Hematopoietic multipotent progenitor cell (in vitro differentiated cells): ENCODE data around the gene RMDN3. TPM values are rescaled to one million over a fixed set of nuclear protein-coding genes. Genes with fewer than 3 reads are reported as not detected.

Experiments
- DNase-seq, 3 donors: peaks; one replicate each; pipeline ENCODE4 v3.0.0-alpha.2; 2011 to 2015; ENCODE audit warnings: low read depth in 2 of 3, low spot score in 2 of 3
- total RNA-seq: library from RNA; depleted of rRNA; stranded (reverse); fragments of >200 nt; gene quantifications from one replicate; pipeline ENCODE4 v1.2.3, GENCODE V29; 2012

The RMDN3 gene, protein sequence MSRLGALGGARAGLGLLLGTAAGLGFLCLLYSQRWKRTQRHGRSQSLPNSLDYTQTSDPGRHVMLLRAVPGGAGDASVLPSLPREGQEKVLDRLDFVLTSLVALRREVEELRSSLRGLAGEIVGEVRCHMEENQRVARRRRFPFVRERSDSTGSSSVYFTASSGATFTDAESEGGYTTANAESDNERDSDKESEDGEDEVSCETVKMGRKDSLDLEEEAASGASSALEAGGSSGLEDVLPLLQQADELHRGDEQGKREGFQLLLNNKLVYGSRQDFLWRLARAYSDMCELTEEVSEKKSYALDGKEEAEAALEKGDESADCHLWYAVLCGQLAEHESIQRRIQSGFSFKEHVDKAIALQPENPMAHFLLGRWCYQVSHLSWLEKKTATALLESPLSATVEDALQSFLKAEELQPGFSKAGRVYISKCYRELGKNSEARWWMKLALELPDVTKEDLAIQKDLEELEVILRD
- 18.9 TPM for total RNA-seq

GRCh38 chr15:40754883-40755811 lies at the start of gene RMDN3:
Gene RMDN3 (minus strand): TSS chr15:40755254. CDS start chr15:40754783, 471 bp downstream.
- peak; percentile 93 to 94 (median 93) for DNase-seq

DNA sequence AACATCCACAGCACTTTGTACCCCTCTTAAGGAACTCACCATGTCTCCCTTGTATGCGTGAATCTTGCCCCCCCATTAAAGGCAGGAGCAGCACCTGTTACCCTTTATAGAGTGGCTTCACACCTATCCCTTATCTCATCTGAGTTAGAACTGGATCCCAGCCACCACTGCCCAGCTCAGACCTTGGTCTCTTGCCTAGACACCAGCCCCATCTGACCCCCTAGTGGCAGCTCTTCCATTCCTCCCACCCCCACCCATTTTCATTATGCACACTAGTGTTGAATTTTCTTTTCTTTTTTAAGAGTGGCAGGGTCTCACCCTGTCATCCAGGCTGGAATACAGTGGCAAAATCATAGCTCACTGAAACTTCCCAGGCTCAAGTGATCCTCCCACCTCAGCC lies 48.6 kb upstream of the RMDN3 start:
- DNase-seq, result no peak

GRCh38 chr15:40803076-40803475 lies 48.0 kb upstream of the RMDN3 start:
- no peak for DNase-seq

DNA sequence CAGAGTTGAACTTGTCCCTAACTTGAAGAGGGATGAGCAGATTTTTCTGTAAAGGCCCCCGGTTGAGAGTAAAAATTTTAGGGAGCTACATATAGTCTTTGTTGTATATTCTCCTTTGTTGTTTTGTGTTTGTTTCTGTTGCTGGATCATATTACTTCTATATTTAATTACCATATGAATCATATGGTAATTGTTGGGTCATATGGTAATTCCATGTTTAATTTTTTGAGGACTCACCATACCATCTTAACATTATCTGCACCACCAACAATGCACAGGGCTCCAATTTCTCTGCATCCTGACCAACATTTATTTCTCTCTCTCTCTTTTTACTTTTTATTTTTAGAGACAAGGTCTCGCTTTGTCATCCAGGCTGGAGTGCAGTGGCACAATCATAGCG lies 44.5 kb upstream of the RMDN3 start:
- no peak for DNase-seq

GRCh38 chr15:40796512-40796911 lies 41.5 kb upstream of the RMDN3 start:
- peak in 1 of 3 donors; percentile 29 for DNase-seq

GRCh38 chr15:40796041-40796440 lies 41.0 kb upstream of the RMDN3 start:
- no peak for DNase-seq

DNA sequence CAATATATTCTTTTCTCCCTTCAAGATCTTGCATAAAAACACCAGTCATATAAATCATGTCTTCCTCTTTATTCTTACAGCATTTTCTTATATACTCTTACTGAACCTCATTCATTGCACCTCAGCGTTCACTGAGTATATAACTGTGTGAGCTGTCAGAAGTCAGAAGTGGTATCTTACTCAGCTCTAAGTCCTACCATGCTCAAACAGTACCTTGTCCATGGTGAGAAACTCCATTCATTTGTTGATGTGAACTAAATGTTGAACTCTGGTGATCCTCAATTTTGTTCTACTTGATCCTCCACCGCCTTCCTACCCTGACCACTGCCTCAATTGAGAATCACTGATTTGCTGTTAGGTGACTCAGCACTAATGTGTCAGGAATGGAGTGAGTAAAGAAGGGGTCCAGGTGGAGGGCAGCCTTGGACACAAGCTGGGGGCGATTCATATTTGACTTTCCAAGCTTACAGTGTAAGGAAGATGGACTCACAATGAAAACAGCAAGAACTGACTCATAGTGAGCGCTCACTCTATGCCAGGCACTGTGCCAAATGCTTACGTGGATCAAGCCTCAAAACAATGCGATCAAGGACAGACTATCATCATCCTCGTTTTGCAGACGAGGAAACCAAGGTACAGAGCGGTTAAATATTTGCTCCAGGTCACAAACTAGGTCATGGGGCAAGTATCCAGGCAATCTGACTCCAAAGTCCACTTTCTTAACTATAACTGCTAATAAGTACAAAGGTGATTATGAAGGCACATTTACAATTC lies 38.3 kb upstream of the RMDN3 start:
- DNase-seq, result no peak

DNA sequence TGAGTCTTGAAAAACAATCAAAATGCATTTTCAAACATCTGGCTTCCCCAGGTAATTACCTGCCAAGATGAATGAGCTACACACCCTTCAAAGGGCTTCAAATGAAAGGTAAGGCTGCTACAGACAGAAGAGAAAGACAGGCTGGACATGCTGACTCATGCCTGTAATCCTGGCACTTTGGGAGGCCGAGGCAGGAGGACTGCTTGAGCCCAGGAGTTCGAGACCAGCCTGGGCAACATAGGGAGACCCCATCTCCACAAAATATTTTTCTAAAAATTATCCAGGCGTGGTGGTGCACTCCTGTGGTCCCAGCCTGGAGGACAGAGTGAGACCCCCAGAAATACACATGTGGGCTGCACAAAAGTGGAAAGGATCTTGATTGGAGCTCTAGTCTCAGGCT lies 37.3 kb upstream of the RMDN3 start:
- DNase-seq, result no peak

GRCh38 chr15:40790718-40791117 lies 35.7 kb upstream of the RMDN3 start:
- DNase-seq, result no peak

GRCh38 chr15:40789999-40790398 lies 34.9 kb upstream of the RMDN3 start:
- DNase-seq, result no peak

GRCh38 chr15:40789119-40789518 lies 34.1 kb upstream of the RMDN3 start:
- DNase-seq, result no peak

DNA sequence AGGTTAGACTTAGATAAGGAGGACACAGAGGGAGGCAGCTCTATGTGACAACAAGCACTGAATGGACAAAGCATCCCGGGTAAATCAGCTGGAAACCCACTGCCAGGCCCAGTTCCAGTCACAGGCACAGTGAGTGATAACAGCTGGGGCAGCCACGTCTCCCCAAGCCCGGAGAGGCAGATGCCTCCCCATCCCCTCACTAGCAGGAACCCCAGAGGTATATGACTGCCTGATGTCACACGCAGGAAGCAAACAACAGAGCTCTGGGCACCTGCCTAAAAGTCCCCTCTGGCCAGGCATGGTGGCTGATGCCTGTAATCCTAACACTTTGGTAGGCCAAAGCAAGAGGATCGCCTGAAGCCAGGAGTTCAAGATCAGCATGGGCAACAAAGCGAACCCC lies 32.9 kb upstream of the RMDN3 start:
- no peak for DNase-seq

GRCh38 chr15:40787344-40787841 lies 32.3 kb upstream of the RMDN3 start:
- DNase-seq, result peak in 1 of 3 donors; percentile 34

- no peak for DNase-seq
These were observed 30.8 kb upstream of the RMDN3 start for GRCh38 chr15:40785814-40786213.

DNA sequence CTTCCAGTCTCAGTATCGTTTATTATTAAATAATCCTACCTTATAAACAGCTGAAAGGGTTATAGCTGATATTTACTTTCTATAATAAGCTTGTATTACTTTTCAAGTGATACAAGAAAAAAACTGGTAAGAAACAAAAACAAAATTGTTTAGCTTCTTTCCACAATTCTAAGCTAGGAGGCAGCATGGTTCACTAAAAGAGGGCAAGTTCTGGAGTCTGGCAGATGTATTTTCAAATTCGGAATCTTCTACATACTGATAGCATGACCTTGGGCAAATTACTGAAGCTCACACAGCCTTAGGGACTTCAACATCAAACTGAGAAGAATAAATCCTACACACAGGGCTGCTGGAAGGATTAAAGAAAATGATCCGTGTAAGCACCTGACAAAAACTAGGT lies 30.1 kb upstream of the RMDN3 start:
- DNase-seq, result no peak

DNA sequence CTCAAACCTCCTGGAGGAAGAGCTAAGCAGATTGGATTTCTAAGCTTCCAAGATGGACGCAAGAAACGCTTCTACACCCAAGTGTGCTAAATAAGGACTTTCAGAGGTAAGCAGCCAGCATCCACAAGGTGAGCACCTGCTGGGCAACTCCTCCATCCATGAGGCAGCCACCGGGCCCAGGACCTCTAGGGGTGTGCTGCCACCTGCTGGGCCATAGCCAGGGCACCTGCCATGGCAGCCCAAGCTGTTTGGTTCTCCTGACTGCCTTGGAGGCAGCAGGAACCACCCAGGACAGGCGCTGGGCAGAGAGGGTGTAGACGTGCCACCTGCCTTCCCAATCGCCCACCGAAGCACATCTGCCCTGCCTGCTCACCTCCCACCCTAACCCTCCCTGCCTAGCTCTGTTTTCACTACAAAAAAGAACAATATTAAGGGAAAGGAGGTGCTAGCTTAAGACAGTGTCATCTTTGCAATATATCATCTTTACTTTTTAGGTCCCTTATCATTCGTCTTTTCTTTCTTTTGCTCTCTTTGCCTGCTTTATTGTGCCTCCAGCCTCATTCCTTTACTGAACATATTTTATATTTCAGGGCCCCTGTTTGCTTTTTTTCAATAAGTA lies 27.7 kb upstream of the RMDN3 start:
- DNase-seq, result peak in 2 of 3 donors; percentile 62 to 79

DNA sequence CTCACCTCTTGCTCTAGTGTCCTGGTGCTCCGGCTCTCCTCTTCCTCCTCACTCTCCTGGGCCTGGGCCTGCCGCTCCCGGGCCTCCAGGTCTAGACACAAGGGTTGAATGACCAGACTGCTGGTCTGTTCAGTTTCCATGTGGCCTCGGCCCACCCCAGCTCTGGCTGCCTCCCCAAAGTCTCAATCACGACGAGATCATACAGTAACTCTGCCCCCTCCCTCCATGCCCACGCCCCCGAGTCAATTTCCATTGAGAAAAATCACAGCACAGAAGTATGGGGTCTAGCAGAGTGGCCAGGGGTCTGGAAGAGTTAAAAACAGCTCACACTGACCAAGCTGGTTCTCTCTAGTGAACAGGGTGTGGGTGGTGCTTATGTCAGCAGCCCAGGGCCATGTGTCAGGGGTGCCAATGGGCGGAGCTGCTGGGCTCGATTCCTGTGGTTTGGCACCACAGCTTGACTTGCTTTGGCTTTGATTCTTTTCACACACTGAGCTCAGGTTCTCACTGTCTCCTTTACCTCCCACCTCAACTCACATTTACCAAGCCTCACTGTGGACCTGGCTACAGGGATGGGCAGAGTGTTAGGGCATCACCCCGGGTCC lies 21.6 kb upstream of the RMDN3 start:
- DNase-seq, result no peak

DNA sequence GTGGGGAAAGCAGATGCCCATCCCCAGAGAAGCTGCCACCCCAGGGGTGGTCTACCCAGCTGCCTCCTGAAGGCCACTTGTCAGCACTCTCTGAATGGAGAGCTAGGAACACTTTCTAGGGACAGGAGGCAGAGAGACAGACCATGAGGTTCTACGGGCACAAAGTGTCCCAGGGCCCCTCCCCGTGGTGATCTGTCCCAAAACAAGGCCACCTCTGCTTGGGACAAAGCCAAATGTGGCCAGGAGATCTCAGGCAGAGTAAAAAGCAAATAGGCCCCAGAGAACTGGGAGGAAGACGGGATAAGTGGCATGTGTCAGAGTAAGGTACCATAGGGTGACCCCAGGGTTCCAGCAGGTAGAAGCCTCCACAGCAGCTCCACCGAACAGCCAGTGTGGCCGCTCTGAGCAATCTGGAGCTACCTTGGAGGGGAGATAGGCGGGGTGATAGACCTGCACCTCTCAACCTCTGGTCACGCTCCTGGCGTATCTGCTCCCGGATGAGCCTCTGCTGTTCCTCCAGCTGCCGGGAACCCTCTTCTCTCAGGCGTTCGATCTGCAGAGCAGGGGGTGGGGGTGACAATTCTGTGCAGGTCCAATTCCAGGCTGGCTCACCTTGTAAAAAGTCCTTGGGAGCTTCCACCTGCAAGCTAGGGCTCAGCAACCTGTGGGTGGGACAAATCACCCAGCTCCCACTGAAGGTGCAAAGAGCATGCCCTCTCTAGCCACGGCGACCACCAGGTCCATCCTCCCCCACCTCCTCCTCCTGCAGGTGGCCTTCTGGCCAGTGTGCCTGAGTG lies 20.9 kb upstream of the RMDN3 start:
- no peak for DNase-seq

DNA sequence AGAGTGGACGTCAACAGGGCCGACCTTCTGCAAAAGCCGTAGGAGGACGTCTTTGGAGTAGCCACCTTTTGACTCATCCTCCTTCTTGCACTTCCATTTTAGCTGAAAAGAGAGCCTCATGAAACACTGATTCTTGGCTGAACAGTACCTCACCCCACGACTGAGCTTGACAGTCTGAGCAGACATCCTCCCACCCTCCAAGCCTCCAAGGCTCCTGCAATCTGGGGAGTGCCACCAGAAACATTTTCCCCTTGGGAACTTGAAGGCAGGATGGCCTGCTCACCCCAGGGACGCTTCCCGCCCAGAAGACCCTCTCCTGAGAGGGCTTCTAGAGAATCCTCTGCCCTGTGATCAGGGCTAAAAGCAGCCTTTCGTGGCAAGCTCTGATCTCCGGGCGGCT lies 20.0 kb upstream of the RMDN3 start:
- no peak for DNase-seq
